Neural progenitor cell (in vitro differentiated cells): ENCODE results near the gene ZCCHC7.

Experiments
- CTCF ChIP-seq: fragments of 200-600 bp; sonication (generic); IDR thresholded peaks from 2 replicates; pipeline ENCODE4 v1.5.1; 2017; ENCODE audit warnings: antibody characterized with exemption, mild to moderate bottlenecking
- EZH2 ChIP-seq: fragments of 200-600 bp; sonication (generic); IDR thresholded peaks from 2 replicates; pipeline ENCODE4 v1.6.1; 2017; ENCODE audit warnings: antibody characterized with exemption, mild to moderate bottlenecking, moderate library complexity

- no peak for TF ChIP-seq CTCF
- TF ChIP-seq EZH2 = no peak
Observed at GRCh38 chr9:37374892-37375291, 254.5 kb downstream of the ZCCHC7 start.
